ENCODE data around the gene MRPL11.
A peak's percentile ranks its signal among the peaks of the same experiment; 100 is the strongest.

- TF ChIP-seq CTCF (conservative IDR thresholded peaks at IDR 0.05 in 1 of 2, IDR thresholded peaks at IDR 0.05 in 1 of 2; ENCODE audit: low read depth in 1 of 2, low read length in 2 of 2) (peak; percentile 87 to 91), EZH2 (IDR thresholded peaks at IDR 0.05; ENCODE audit: low read length, missing control alignments) (no peak)
Observed at GRCh38 chr11:66388780-66389386, 49.8 kb downstream of the MRPL11 start.

Measured in fibroblast of lung (primary cell).